Activated naive CD8-positive, alpha-beta T cell treated with anti-CD3 and anti-CD28 coated beads, Interleukin-2, amount 50 U/mL, for 24 hours (primary cell): ENCODE results near the gene KCTD16.

Source experiments
- ATAC-seq: fragments of 150-1000 bp; cut with Tn5 transposase; one replicate; pipeline ENCODE4 v1.10.0; 2021
- DNase-seq: peaks from one replicate; pipeline ENCODE4 v3.0.0; 2021
- H3K27ac Mint-ChIP-seq: one replicate; pipeline ENCODE4 v1.8.0; 2021; ENCODE audit warnings: mild to moderate bottlenecking, mixed read lengths
- H3K27me3 Mint-ChIP-seq: one replicate; pipeline ENCODE4 v1.8.0; 2021; ENCODE audit warnings: mixed read lengths
- H3K36me3 Mint-ChIP-seq: one replicate; pipeline ENCODE4 v1.8.0; 2021; ENCODE audit warnings: low read depth, mixed read lengths
- H3K4me1 Mint-ChIP-seq: one replicate; pipeline ENCODE4 v1.8.0; 2021; ENCODE audit warnings: mixed read lengths
- H3K4me3 Mint-ChIP-seq: one replicate; pipeline ENCODE4 v1.8.0; 2021; ENCODE audit warnings: mild to moderate bottlenecking, moderate library complexity, mixed read lengths
- H3K9me3 Mint-ChIP-seq: one replicate; pipeline ENCODE4 v1.8.0; 2021; ENCODE audit warnings: mixed read lengths

KCTD16 gene

GRCh38 chr5:144170276-144171024 is at the start of gene KCTD16, which contains the start of gene YIPF5:
Gene KCTD16 (plus strand): TSS chr5:144170873.
Gene YIPF5 (minus strand): TSS chr5:144170659. CDS start chr5:144169955, 704 bp downstream.
- no peaks in the 10 kb centered on the region for H3K27me3 Mint-ChIP-seq
- DNase-seq (peak; percentile 96), ATAC-seq (peak; percentile 99)
- peak within 1 kb of the TSS; percentile 93 for H3K27ac Mint-ChIP-seq
- H3K4me3 Mint-ChIP-seq = peak within 1 kb of the TSS; percentile 96
- peaks cover 45% of the 10 kb centered on the region for H3K4me1 Mint-ChIP-seq
- H3K9me3 Mint-ChIP-seq = no peaks in the 10 kb centered on the region
- peaks cover 20% of the 10 kb centered on the region for H3K36me3 Mint-ChIP-seq

GRCh38 chr5:144121577-144121976 is 49.1 kb upstream of the KCTD16 start:
- no peaks in the 10 kb centered on the region for H3K36me3 Mint-ChIP-seq
- H3K4me1 Mint-ChIP-seq = no peaks in the 10 kb centered on the region
- DNase-seq (no peak), ATAC-seq (no peak)
- H3K27me3 Mint-ChIP-seq = peaks cover 3% of the 10 kb centered on the region
- H3K27ac Mint-ChIP-seq = no peak overlapping the region
- H3K9me3 Mint-ChIP-seq = no peaks in the 10 kb centered on the region
- H3K4me3 Mint-ChIP-seq = no peak overlapping the region

GRCh38 chr5:144122081-144122480 is 48.6 kb upstream of the KCTD16 start:
- H3K27ac Mint-ChIP-seq = no peak overlapping the region
- no peaks in the 10 kb centered on the region for H3K36me3 Mint-ChIP-seq
- H3K27me3 Mint-ChIP-seq = peaks cover 3% of the 10 kb centered on the region
- H3K4me3 Mint-ChIP-seq = no peak overlapping the region
- DNase-seq = no peak
- ATAC-seq = no peak
- no peaks in the 10 kb centered on the region for H3K9me3 Mint-ChIP-seq
- H3K4me1 Mint-ChIP-seq = no peaks in the 10 kb centered on the region

- Mint-ChIP-seq H3K9me3 (no peaks in the 10 kb centered on the region), H3K36me3 (no peaks in the 10 kb centered on the region), H3K4me1 (no peaks in the 10 kb centered on the region), H3K27me3 (peaks cover 3% of the 10 kb centered on the region), H3K27ac (no peak overlapping the region), H3K4me3 (no peak overlapping the region)
- no peak for DNase-seq
- ATAC-seq = no peak
Measured at GRCh38 chr5:144122641-144123040, 48.0 kb upstream of the KCTD16 start.

- no peak overlapping the region for H3K4me3 Mint-ChIP-seq
- H3K4me1 Mint-ChIP-seq = no peaks in the 10 kb centered on the region
- no peak overlapping the region for H3K27ac Mint-ChIP-seq
- no peak for DNase-seq
- no peaks in the 10 kb centered on the region for H3K36me3 Mint-ChIP-seq
- peaks cover 3% of the 10 kb centered on the region for H3K27me3 Mint-ChIP-seq
- no peaks in the 10 kb centered on the region for H3K9me3 Mint-ChIP-seq
- no peak for ATAC-seq
Measured at GRCh38 chr5:144125163-144125726, 45.4 kb upstream of the KCTD16 start.

- H3K27me3 Mint-ChIP-seq = no peaks in the 10 kb centered on the region
- no peaks in the 10 kb centered on the region for H3K9me3 Mint-ChIP-seq
- no peak for ATAC-seq
- no peak overlapping the region for H3K27ac Mint-ChIP-seq
- no peaks in the 10 kb centered on the region for H3K4me1 Mint-ChIP-seq
- no peak for DNase-seq
- H3K36me3 Mint-ChIP-seq = no peaks in the 10 kb centered on the region
- no peak overlapping the region for H3K4me3 Mint-ChIP-seq
Measured at GRCh38 chr5:144126707-144127106, 44.0 kb upstream of the KCTD16 start.

- Mint-ChIP-seq H3K4me1 (no peaks in the 10 kb centered on the region), H3K27me3 (peaks cover 2% of the 10 kb centered on the region), H3K4me3 (no peak overlapping the region), H3K36me3 (no peaks in the 10 kb centered on the region), H3K9me3 (no peaks in the 10 kb centered on the region), H3K27ac (no peak overlapping the region)
- no peak for DNase-seq
- no peak for ATAC-seq
Measured at GRCh38 chr5:144128844-144129243, 41.8 kb upstream of the KCTD16 start.

GRCh38 chr5:144130306-144130705 is 40.4 kb upstream of the KCTD16 start:
- Mint-ChIP-seq H3K27ac (no peak overlapping the region), H3K4me1 (no peaks in the 10 kb centered on the region), H3K9me3 (no peaks in the 10 kb centered on the region), H3K4me3 (no peak overlapping the region), H3K36me3 (no peaks in the 10 kb centered on the region), H3K27me3 (peaks cover 2% of the 10 kb centered on the region)
- DNase-seq (no peak), ATAC-seq (no peak)

GRCh38 chr5:144131261-144131660 is 39.4 kb upstream of the KCTD16 start:
- no peaks in the 10 kb centered on the region for H3K36me3 Mint-ChIP-seq
- H3K27ac Mint-ChIP-seq = no peak overlapping the region
- no peak overlapping the region for H3K4me3 Mint-ChIP-seq
- ATAC-seq (no peak), DNase-seq (no peak)
- H3K4me1 Mint-ChIP-seq = no peaks in the 10 kb centered on the region
- no peaks in the 10 kb centered on the region for H3K9me3 Mint-ChIP-seq
- peaks cover 2% of the 10 kb centered on the region for H3K27me3 Mint-ChIP-seq

GRCh38 chr5:144133050-144133633 is 37.5 kb upstream of the KCTD16 start:
- Mint-ChIP-seq H3K27me3 (peaks cover 2% of the 10 kb centered on the region), H3K36me3 (no peaks in the 10 kb centered on the region), H3K4me3 (no peak overlapping the region), H3K4me1 (no peaks in the 10 kb centered on the region), H3K27ac (no peak overlapping the region), H3K9me3 (no peaks in the 10 kb centered on the region)
- no peak for DNase-seq
- ATAC-seq = no peak

- Mint-ChIP-seq H3K27me3 (peaks cover 2% of the 10 kb centered on the region), H3K36me3 (no peaks in the 10 kb centered on the region), H3K4me3 (no peak overlapping the region), H3K4me1 (no peaks in the 10 kb centered on the region), H3K9me3 (no peaks in the 10 kb centered on the region), H3K27ac (no peak overlapping the region)
- ATAC-seq (no peak), DNase-seq (no peak)
Measured at GRCh38 chr5:144134194-144134826, 36.4 kb upstream of the KCTD16 start.

- no peaks in the 10 kb centered on the region for H3K36me3 Mint-ChIP-seq
- DNase-seq (no peak), ATAC-seq (no peak)
- H3K4me3 Mint-ChIP-seq = no peak overlapping the region
- H3K27ac Mint-ChIP-seq = no peak overlapping the region
- H3K9me3 Mint-ChIP-seq = no peaks in the 10 kb centered on the region
- no peaks in the 10 kb centered on the region for H3K4me1 Mint-ChIP-seq
- peaks cover 2% of the 10 kb centered on the region for H3K27me3 Mint-ChIP-seq
Measured at GRCh38 chr5:144135113-144135762, 35.4 kb upstream of the KCTD16 start.

- Mint-ChIP-seq H3K27ac (no peak overlapping the region), H3K36me3 (no peaks in the 10 kb centered on the region), H3K4me3 (no peak overlapping the region), H3K27me3 (peaks cover 6% of the 10 kb centered on the region), H3K9me3 (no peaks in the 10 kb centered on the region), H3K4me1 (peaks cover 5% of the 10 kb centered on the region)
- DNase-seq (no peak), ATAC-seq (no peak)
Measured at GRCh38 chr5:144139586-144139985, 31.1 kb upstream of the KCTD16 start.

GRCh38 chr5:144141585-144141984 is 29.1 kb upstream of the KCTD16 start:
- no peak for ATAC-seq
- Mint-ChIP-seq H3K36me3 (no peaks in the 10 kb centered on the region), H3K4me1 (peaks cover 5% of the 10 kb centered on the region), H3K27ac (no peak overlapping the region), H3K27me3 (peaks cover 6% of the 10 kb centered on the region), H3K9me3 (no peaks in the 10 kb centered on the region), H3K4me3 (no peak overlapping the region)
- no peak for DNase-seq
